Breast epithelium (tissue), 3 donors: ENCODE results near the gene ALDH6A1.

ENCODE experiments used
- POLR2AphosphoS5 ChIP-seq, 3 donors: sonication (generic); formaldehyde crosslinking; IDR thresholded peaks; one replicate each; pipeline ENCODE4 v1.6.1; 2017; ENCODE audit warnings: antibody characterized with exemption in 3 of 3
- TF ChIP-seq, protein P1 (sequence below), 3 donors: fragments of 450-650 bp; IDR thresholded peaks; one replicate each; pipeline ENCODE4 v1.5.1; 2016 to 2017; ENCODE audit warnings: antibody characterized with exemption in 3 of 3, mild to moderate bottlenecking in 3 of 3, moderate library complexity in 3 of 3

DNA sequence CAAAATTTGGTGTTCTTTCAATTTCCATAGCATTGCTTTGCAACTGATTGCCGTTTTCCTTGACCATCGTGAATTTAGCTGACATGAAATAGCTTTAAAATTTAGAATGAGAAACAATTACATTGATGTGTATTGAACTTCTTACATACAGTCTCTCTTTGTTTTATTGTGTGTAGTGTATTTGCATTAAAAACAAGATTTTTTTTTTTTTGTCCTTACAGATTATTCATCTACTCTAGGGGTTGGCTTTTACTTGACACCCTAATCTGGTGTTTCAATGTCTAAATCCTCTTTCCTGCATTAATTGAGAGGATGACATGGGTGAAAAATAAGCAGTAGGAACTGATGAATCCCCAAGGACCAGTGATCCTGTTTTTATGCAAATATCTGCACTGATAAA is 21.1 kb upstream of the ALDH6A1 start:
- TF ChIP-seq, protein P1, sequence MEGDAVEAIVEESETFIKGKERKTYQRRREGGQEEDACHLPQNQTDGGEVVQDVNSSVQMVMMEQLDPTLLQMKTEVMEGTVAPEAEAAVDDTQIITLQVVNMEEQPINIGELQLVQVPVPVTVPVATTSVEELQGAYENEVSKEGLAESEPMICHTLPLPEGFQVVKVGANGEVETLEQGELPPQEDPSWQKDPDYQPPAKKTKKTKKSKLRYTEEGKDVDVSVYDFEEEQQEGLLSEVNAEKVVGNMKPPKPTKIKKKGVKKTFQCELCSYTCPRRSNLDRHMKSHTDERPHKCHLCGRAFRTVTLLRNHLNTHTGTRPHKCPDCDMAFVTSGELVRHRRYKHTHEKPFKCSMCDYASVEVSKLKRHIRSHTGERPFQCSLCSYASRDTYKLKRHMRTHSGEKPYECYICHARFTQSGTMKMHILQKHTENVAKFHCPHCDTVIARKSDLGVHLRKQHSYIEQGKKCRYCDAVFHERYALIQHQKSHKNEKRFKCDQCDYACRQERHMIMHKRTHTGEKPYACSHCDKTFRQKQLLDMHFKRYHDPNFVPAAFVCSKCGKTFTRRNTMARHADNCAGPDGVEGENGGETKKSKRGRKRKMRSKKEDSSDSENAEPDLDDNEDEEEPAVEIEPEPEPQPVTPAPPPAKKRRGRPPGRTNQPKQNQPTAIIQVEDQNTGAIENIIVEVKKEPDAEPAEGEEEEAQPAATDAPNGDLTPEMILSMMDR (IDR thresholded peaks at IDR 0.05) = no peak
- TF ChIP-seq POLR2AphosphoS5 (IDR thresholded peaks at IDR 0.05) = no peak
